ENCODE data around the gene ZNF710.
"Not testable (repeated sequence)": the region's sequence is repeated elsewhere in the genome, so short reads cannot be mapped to it uniquely, and the experiment has no call there.

The ZNF710 gene

GRCh38 chr15:90060797-90061196, 59.7 kb downstream of the ZNF710 start:
- no peak for DNase-seq (ENCODE audit: low read depth, low spot score)

GRCh38 chr15:90062023-90062442, 60.9 kb downstream of the ZNF710 start:
- peak; percentile 28 for DNase-seq (ENCODE audit: low read depth, low spot score)

GRCh38 chr15:90062462-90062932, 61.4 kb downstream of the ZNF710 start:
- DNase-seq (ENCODE audit: low read depth, low spot score), result no peak

GRCh38 chr15:90062973-90063769, 62.0 kb downstream of the ZNF710 start:
- DNase-seq (ENCODE audit: low read depth, low spot score), result no peak

- DNase-seq (ENCODE audit: low read depth, low spot score), result no peak
These were observed 62.7 kb downstream of the ZNF710 start for GRCh38 chr15:90063770-90064247.

GRCh38 chr15:90064911-90065681, 64.0 kb downstream of the ZNF710 start:
- no peak for DNase-seq (ENCODE audit: low read depth, low spot score)

- DNase-seq (ENCODE audit: low read depth, low spot score), result no peak
These were observed 64.5 kb downstream of the ZNF710 start for GRCh38 chr15:90065682-90066049.

- DNase-seq (ENCODE audit: low read depth, low spot score), result no peak
These were observed 66.2 kb downstream of the ZNF710 start for GRCh38 chr15:90067181-90067952.

GRCh38 chr15:90067953-90068606, 67.0 kb downstream of the ZNF710 start:
- no peak for DNase-seq (ENCODE audit: low read depth, low spot score)

GRCh38 chr15:90070623-90071022, 69.5 kb downstream of the ZNF710 start:
- DNase-seq (ENCODE audit: low read depth, low spot score), result not testable (repeated sequence)

GRCh38 chr15:90071220-90071807, 70.2 kb downstream of the ZNF710 start:
- peak; percentile 87 for DNase-seq (ENCODE audit: low read depth, low spot score)

GRCh38 chr15:90072978-90073640, 72.0 kb downstream of the ZNF710 start:
- DNase-seq (ENCODE audit: low read depth, low spot score), result no peak

GRCh38 chr15:90074023-90074422, 72.9 kb downstream of the ZNF710 start:
- DNase-seq (ENCODE audit: low read depth, low spot score), result no peak

GRCh38 chr15:90074916-90075315, 73.8 kb downstream of the ZNF710 start:
- DNase-seq (ENCODE audit: low read depth, low spot score), result no peak

GRCh38 chr15:90075420-90076289, 74.5 kb downstream of the ZNF710 start:
- peak; percentile 55 for DNase-seq (ENCODE audit: low read depth, low spot score)

GRCh38 chr15:90076716-90077115, 75.6 kb downstream of the ZNF710 start:
- DNase-seq (ENCODE audit: low read depth, low spot score), result no peak

- DNase-seq (ENCODE audit: low read depth, low spot score), result no peak
These were observed 77.8 kb downstream of the ZNF710 start for GRCh38 chr15:90078965-90079364.

- no peak for DNase-seq (ENCODE audit: low read depth, low spot score)
These were observed 78.7 kb downstream of the ZNF710 start for GRCh38 chr15:90079619-90080457.

GRCh38 chr15:90080458-90080755, 79.3 kb downstream of the ZNF710 start:
- DNase-seq (ENCODE audit: low read depth, low spot score), result no peak

Measured in astrocyte of the hippocampus (primary cell).